ENCODE data around the gene CYP4X1.
"Not testable (repeated sequence)": the region's sequence is repeated elsewhere in the genome, so short reads cannot be mapped to it uniquely, and the experiment has no call there.

The CYP4X1 gene

GRCh38 chr1:47023268-47024140 lies at the start of gene CYP4X1:
TSS of gene CYP4X1 (plus strand) at chr1:47023669. CDS start at chr1:47023818, 149 bp downstream.
- DNase-seq: no peak

GRCh38 chr1:46983166-46983829 lies 40.2 kb upstream of the CYP4X1 start:
- no peak for DNase-seq

GRCh38 chr1:46983830-46984586 lies 39.5 kb upstream of the CYP4X1 start:
- DNase-seq: no peak

GRCh38 chr1:46990541-46990940 lies 32.9 kb upstream of the CYP4X1 start:
- not testable (repeated sequence) for DNase-seq

GRCh38 chr1:46991083-46991923 lies 32.2 kb upstream of the CYP4X1 start:
- DNase-seq: no peak

GRCh38 chr1:46996659-46997281 lies 26.7 kb upstream of the CYP4X1 start:
- DNase-seq: no peak

- no peak for DNase-seq
These were observed 21.3 kb upstream of the CYP4X1 start for GRCh38 chr1:47002211-47002610.

- DNase-seq: no peak
These were observed 19.5 kb upstream of the CYP4X1 start for GRCh38 chr1:47003896-47004403.

GRCh38 chr1:47006437-47006836 lies 17.0 kb upstream of the CYP4X1 start:
- DNase-seq: not testable (repeated sequence)

- no peak for DNase-seq
These were observed 10.2 kb upstream of the CYP4X1 start for GRCh38 chr1:47013293-47013692.

GRCh38 chr1:47021070-47021469 lies 2.4 kb upstream of the CYP4X1 start:
- no peak for DNase-seq

GRCh38 chr1:47024141-47024801 lies 802 bp downstream of the CYP4X1 start:
- DNase-seq: no peak

- DNase-seq: no peak
These were observed 6.8 kb downstream of the CYP4X1 start for GRCh38 chr1:47030170-47030805.

- DNase-seq: no peak
These were observed 7.6 kb downstream of the CYP4X1 start for GRCh38 chr1:47031059-47031458.

- no peak for DNase-seq
These were observed 8.1 kb downstream of the CYP4X1 start for GRCh38 chr1:47031585-47031984.

GRCh38 chr1:47036764-47037163 lies 13.3 kb downstream of the CYP4X1 start:
- no peak for DNase-seq

- DNase-seq: no peak
These were observed 35.9 kb downstream of the CYP4X1 start for GRCh38 chr1:47059376-47059775.

GRCh38 chr1:47067097-47067594 lies 43.7 kb downstream of the CYP4X1 start, which contains the start of gene CYP4Z1:
TSS of gene CYP4Z1 (plus strand) at chr1:47067231. CDS start at chr1:47067491, 260 bp downstream.
- no peak for DNase-seq

- DNase-seq: not testable (repeated sequence)
These were observed 45.6 kb downstream of the CYP4X1 start for GRCh38 chr1:47069080-47069479.

GRCh38 chr1:47069509-47069908 lies 46.0 kb downstream of the CYP4X1 start:
- not testable (repeated sequence) for DNase-seq

Data from stimulated activated naive CD4-positive, alpha-beta T cell treated with Interleukin-2 at 50 U/mL for 16 hours (primary cell).